Measurements from ENCODE around the gene KRT79. TPM values are rescaled to one million over a fixed set of nuclear protein-coding genes. Genes with fewer than 3 reads are reported as not detected.

The KRT79 gene
- total RNA-seq, 6 experiments from 2014 or later: not detected

GRCh38 chr12:52815676-52816588, 18.2 kb downstream of the KRT79 start:
- no peak for DNase-seq
- H3K4me1 ChIP-seq: no peaks in the 10 kb centered on the region
- no peak overlapping the region for H3K4me3 ChIP-seq
- WGBS (ENCODE audit: insufficient coverage, low coverage, low lambda C conversion rate, missing lambda C conversion rate): 75% methylated on average over 1 of the region's 9 CpGs
- no peaks in the 10 kb centered on the region for H3K36me3 ChIP-seq
- intact Hi-C loops (cut with DNase I): no loop called here
- no peak overlapping the region for H3K27ac ChIP-seq
- no peaks in the 10 kb centered on the region for H3K27me3 ChIP-seq
- TF ChIP-seq CTCF (IDR thresholded peaks at IDR 0.05) (no peak), POLR2A (IDR thresholded peaks at IDR 0.05) (no peak)
- no peaks in the 10 kb centered on the region for H3K9me3 ChIP-seq
- ATAC-seq: no peak

- no peak overlapping the region for H3K27ac ChIP-seq
- no peaks in the 10 kb centered on the region for H3K27me3 ChIP-seq
- ATAC-seq (no peak), DNase-seq (no peak)
- no peak overlapping the region for H3K4me3 ChIP-seq
- no peaks in the 10 kb centered on the region for H3K9me3 ChIP-seq
- WGBS (ENCODE audit: insufficient coverage, low coverage, low lambda C conversion rate, missing lambda C conversion rate): 83% methylated on average over 4 of the region's 4 CpGs
- TF ChIP-seq CTCF (IDR thresholded peaks at IDR 0.05) (no peak), POLR2A (IDR thresholded peaks at IDR 0.05) (no peak)
- no peaks in the 10 kb centered on the region for H3K4me1 ChIP-seq
- H3K36me3 ChIP-seq: no peaks in the 10 kb centered on the region
- intact Hi-C loops (cut with DNase I): no loop called here
Observed at GRCh38 chr12:52815161-52815560, 18.9 kb downstream of the KRT79 start.

GRCh38 chr12:52814710-52815155, 19.4 kb downstream of the KRT79 start:
- WGBS (ENCODE audit: insufficient coverage, low coverage, low lambda C conversion rate, missing lambda C conversion rate): 55% methylated on average over 2 of the region's 4 CpGs
- intact Hi-C loops (cut with DNase I): no loop called here
- ATAC-seq (no peak), DNase-seq (no peak)
- Histone ChIP-seq H3K27ac (no peak overlapping the region), H3K9me3 (no peaks in the 10 kb centered on the region), H3K4me3 (no peak overlapping the region), H3K4me1 (no peaks in the 10 kb centered on the region), H3K27me3 (no peaks in the 10 kb centered on the region), H3K36me3 (no peaks in the 10 kb centered on the region)
- TF ChIP-seq POLR2A (IDR thresholded peaks at IDR 0.05) (no peak), CTCF (IDR thresholded peaks at IDR 0.05) (no peak)

- Histone ChIP-seq H3K27me3 (no peaks in the 10 kb centered on the region), H3K27ac (no peak within 1 kb of the TSS), H3K36me3 (no peaks in the 10 kb centered on the region), H3K9me3 (no peaks in the 10 kb centered on the region), H3K4me3 (no peak within 1 kb of the TSS), H3K4me1 (no peaks in the 10 kb centered on the region)
- DNase-seq (no peak), ATAC-seq (no peak)
- no CpG with 5 or more reads among the region's 15 CpGs for WGBS (ENCODE audit: insufficient coverage, low coverage, low lambda C conversion rate, missing lambda C conversion rate)
- intact Hi-C loops (cut with DNase I): no loop called here
- TF ChIP-seq CTCF (IDR thresholded peaks at IDR 0.05) (no peak), POLR2A (IDR thresholded peaks at IDR 0.05) (no peak)
Observed at GRCh38 chr12:52813885-52814709, 20.0 kb downstream of the KRT79 start, which contains the start of gene KRT4. Gene KRT4 (minus strand): TSS chr12:52814116. CDS start chr12:52814058, 58 bp downstream.
